HG02852 (cell line): ENCODE measurements around the gene TRIM73.
A peak's percentile ranks its signal among the peaks of the same experiment; 100 is the strongest.
"Not testable (repeated sequence)": the region's sequence is repeated elsewhere in the genome, so short reads cannot be mapped to it uniquely, and the experiment has no call there.

ENCODE experiments used
- ATAC-seq: cut with Tn5 transposase; IDR thresholded peaks from one replicate; pipeline ENCODE4 v1.9.1; 2021; ENCODE audit warnings: mild to moderate bottlenecking, moderate library complexity; ENCODE audit not compliant: unreplicated experiment

TRIM73 gene

DNA sequence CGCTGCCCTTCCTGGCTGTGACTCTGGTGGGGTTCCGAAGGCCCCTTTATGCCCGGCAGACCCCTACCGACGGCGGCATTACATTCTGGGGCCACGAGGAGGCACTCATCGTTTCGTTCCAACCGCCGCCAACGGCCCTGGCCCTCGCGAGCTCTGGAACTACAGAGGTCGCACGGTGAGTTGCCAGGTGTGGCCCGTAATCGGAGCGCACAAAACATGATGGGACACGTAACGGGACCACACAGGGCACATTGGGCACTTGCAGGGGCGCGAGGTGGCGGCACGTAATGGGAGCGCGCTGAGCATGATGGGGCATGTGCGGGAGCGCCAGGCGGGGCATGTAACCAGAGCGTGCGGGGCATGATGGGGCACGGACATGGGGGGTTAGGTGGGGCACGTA lies at the start of gene TRIM73:
TRIM73 (plus strand) TSS at position 301 of the 400 bp plus-strand sequence. CDS start 3,305 bp downstream, outside the sequence.
- ATAC-seq = not testable (repeated sequence)

DNA sequence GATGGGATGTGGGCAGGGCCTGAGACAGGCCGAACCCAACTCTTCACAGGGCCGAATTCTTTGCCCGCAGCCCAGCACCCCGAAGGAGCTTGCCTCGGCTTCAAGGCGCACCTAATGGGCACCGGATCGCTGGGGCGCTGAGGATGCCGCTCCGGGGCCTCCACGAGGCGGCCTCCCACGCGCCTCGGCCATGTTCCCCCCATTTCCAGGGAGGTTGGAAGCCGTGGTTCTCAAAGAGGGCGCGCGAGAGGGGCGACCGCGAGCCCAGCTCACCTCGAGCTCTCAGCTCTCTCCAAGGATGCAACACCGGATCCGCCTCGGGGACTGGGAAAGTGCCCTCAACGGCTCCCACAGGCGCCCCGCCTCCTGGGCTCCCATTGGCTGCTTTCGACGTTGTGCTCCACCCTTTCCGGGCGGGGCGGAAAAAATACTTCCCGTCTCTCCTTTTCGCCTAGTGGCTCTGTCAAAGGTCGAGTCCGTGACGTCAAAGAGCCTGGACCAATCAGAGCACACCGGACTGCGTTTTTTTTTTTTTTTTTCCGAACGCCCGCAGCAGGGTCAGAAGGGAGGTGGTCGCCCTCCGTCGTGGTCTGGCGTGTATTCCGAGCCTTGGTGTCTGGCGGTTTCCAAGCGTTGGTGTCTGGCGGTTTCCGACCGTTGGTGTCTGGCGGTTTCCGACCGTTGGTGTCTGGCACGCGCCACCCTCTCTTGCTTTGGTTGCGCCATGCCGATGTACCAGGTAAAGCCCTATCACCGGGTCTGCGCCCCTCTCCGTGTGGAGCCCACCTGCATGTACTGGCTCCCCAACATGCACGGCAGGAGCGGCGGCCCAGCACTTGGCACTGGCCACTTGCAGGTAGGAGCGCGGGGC lies 36.5 kb upstream of the TRIM73 start:
- ATAC-seq = peak; percentile 77

DNA sequence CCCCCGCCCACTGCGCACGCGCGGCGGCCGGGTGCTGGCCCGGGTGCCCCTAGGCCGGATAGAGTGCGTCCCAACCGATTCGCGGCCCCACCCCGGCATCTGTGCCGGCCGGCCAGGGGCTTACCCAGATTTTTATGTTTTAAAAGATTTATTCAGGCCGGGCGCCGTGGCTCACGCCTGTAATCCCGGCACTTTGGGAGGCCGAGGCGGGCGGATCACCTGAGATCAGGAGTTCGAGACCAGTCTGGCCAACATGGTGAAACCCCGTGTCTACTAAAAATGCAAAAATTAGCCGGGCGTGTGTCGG lies 35.9 kb upstream of the TRIM73 start:
- ATAC-seq = not testable (repeated sequence)

- ATAC-seq = not testable (repeated sequence)
Measured at GRCh38 chr7:75364079-75364478, 31.4 kb upstream of the TRIM73 start.

DNA sequence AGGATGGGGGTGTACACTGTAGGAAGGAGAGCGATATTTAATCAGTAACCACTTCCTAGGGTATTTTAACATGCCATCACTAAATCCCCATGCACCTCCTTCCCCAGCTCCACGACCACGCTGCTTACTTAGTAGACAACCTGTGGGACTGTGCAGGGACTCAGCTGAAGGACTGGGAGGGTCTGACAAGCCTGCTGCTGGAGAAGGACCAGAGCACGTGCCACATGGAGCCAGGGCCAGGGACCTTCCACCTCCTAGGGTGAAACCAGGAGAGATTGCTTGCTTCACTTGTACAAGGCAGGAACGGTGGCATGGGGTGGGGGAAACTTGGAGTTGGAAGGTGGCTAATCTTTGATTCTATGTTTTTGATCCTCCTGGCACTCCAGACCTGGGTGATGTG lies 28.8 kb upstream of the TRIM73 start:
- ATAC-seq = not testable (repeated sequence)

DNA sequence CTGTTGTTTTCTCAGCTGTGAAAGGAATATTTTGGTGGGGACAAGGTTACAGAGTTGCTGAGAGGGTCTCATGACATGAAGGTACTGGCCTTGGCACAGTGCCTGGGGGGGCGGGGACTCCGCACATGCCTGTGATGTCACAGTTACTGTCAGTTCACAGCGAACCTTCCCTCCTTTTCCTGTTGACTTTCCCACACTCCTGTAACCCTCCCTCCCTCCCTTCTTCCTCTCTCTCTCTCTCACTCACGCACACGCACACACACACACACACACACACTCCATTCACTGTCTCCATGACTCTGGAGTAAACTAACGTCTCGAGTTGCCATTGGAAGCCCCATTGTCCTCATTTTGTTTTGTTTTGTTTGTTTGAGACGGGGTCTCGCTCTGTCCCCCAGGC lies 28.1 kb upstream of the TRIM73 start:
- ATAC-seq = not testable (repeated sequence)

GRCh38 chr7:75374144-75374518 lies 21.3 kb upstream of the TRIM73 start:
- not testable (repeated sequence) for ATAC-seq

DNA sequence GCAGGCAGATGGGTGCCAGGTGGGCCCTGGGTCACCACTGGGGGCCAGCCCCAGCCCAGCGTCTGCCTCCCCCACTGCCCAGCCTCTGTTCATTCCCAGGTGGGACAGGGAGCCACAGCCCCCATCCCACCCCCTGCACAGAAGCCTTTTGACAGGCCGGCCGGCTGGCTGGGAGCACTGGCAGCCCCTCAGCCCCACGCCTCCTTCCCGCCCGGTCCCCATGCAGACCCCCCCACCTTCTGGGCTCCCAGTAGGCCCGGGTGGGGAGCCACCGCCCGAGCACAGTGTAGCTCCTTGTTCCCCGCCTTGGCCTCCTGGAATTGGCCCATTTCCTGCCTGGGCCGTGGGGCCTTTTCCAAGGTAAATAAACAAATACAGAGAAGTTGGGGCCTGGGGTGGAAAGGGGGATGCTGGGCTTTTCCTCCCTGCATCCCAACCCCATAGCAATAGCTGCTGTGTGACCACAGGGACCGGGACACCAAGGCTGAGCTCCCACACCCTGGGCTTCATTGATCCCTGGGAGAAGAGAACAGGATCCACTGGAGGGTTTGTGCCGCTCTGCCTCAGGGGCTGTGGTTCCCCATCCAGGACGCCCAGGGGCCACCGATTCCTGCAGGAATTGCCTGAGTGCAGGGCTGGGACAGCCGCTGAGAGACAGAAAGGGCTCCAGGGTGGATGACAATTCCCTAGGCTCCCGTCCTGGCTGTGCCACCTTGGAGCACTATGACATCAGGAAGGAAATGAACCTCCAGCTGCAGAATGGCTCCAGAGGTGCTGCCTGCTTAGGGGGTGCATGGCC lies 20.7 kb upstream of the TRIM73 start:
- ATAC-seq = not testable (repeated sequence)

GRCh38 chr7:75393194-75393593 lies 2.2 kb upstream of the TRIM73 start:
- ATAC-seq = not testable (repeated sequence)

- not testable (repeated sequence) for ATAC-seq
Measured at GRCh38 chr7:75397865-75398264, 2.4 kb downstream of the TRIM73 start.

DNA sequence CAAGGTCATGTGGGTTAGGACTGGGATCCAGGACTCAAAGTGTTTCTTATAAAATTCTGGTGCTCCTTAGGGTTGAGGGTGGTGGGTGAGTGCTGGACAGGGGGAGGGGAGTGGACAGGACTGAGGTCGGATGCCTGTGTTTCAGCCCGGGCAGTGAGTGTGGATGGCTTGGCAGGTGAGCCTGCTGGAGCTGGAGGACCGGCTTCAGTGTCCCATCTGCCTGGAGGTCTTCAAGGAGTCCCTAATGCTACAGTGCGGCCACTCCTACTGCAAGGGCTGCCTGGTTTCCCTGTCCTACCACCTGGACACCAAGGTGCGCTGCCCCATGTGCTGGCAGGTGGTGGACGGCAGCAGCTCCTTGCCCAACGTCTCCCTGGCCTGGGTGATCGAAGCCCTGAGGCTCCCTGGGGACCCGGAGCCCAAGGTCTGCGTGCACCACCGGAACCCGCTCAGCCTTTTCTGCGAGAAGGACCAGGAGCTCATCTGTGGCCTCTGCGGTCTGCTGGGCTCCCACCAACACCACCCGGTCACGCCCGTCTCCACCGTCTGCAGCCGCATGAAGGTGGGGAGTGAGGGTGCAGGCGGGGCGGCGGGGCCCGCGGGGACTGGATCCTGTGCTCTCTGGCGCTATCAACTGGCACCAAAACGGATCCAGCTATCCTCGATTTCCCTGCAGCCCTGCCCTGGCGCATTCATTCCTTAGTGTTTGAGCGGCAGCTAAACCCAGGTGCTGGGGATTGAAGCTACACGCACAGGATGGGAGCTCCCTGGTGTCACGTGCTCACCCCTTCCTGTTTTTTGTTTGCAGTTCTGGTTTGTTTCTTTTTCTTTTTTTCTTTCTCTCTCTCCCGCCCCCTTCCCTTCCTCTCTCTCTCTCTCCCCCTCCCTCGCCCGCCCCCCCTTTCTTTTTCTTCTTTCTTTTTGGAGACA lies 3.6 kb downstream of the TRIM73 start:
- ATAC-seq = not testable (repeated sequence)

DNA sequence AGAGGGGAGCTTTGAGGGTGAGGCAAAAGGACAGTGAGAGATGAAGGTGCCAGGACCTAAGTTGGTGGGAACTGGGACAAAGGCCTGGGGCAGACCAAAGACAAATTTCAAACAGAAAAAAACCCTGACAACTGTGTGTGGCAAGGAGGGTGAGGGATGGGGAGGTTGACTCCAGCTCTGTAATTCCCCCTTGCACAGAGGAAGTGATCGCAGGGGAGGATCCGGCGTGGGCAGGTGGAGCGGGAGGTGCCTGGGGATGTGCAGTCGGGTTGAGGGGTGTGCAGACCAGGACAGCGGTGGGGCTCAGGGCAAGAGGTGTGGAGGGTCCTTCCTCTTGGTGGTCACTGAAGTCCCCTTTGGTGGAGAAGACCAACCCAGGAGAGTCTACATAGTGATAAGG lies 5.1 kb downstream of the TRIM73 start:
- ATAC-seq = not testable (repeated sequence)

DNA sequence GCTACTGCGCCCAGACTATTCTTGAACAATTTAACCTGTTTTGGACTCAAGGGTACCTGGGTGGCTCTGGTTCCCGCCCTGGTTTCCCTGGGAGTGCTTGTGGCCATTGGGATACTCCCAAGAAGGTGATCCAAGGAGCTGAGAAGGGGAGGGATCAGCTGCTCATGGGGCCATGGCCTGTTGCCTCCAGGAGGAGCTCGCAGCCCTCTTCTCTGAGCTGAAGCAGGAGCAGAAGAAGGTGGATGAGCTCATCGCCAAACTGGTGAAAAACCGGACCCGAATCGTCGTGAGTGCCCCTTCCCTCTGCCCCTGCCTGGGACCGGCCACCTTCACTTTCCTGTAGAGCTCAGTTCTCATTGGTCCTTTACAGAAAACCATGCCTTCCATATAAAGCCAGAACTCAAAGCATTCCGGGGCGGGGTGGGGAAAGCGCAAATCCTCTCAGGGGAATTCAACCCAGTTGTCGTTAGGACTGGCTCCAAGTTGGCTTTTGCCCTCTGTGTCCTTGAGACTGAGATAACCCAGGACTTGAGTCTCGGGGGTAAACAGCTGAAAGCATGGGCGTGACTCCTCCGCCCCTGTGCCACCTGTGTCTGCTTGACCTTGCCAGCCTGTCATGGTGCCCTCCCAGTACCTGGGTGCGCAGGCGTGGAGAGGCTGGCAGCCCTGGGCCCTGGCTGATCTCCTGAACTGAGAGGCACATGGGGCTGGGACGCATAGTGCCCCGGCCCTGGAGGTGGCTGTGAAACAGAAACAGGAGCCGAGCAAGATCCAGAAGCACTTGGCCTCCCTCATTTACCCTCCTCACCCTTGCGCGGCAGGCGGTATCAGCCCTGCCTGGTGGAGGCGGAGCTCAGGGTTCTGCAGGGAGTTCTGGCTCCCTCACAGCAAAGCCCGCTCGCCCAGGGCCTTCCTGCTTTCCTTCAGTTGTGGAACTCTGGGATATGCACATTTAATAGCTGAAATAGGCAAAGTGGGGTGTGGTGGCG lies 8.3 kb downstream of the TRIM73 start:
- not testable (repeated sequence) for ATAC-seq

DNA sequence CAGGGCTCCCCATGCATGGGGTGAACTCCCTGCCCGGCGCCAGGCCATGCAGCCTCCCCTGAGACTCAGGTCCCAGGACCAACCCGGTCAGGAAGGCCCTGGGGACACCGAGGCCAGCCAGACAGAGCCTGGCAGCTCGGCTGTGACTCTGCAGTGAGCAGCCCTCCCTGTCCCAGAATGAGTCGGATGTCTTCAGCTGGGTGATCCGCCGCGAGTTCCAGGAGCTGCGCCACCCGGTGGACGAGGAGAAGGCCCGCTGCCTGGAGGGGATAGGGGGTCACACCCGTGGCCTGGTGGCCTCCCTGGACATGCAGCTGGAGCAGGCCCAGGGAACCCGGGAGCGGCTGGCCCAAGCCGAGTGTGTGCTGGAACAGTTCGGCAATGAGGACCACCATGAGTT lies 9.2 kb downstream of the TRIM73 start:
- not testable (repeated sequence) for ATAC-seq

- peak; percentile 89 for ATAC-seq
Measured at GRCh38 chr7:75409880-75410822, 14.7 kb downstream of the TRIM73 start.

GRCh38 chr7:75410823-75411173 lies 15.4 kb downstream of the TRIM73 start:
- peak; percentile 18 for ATAC-seq

GRCh38 chr7:75414204-75414603 lies 18.8 kb downstream of the TRIM73 start:
- not testable (repeated sequence) for ATAC-seq

DNA sequence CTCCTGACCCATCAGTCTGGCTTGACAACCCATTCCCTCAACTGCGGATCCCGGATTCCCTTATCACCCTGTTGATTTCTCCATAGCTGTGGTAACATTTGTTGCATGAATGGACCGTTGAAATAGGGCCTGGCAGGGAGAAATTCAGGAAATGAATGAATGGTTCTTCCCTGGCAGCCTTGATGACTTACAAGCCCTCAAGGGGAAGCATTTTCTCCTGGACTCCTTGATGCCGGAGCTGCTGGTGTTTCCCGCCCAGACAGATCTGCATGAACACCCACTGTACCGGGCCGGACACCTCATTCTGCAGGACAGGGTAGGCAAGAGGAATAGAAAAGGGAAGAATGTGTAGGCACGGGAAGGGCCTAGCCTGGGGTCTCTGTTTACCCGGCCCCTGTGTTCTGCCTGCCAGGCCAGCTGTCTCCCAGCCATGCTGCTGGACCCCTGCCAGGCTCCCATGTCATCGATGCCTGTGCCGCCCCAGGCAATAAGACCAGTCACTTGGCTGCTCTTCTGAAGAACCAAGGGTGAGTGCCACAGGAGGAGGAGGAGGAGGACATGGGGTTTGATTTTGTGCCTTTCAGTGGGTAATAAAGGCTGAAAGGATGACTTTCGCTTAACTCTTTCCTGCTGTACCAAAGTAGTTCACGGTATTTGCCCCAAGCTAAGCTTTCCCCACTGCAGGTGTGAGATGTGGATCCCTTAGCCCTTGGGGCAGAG lies 19.4 kb downstream of the TRIM73 start:
- ATAC-seq = not testable (repeated sequence)
